Stimulated activated naive CD8-positive, alpha-beta T cell treated with anti-CD3 and anti-CD28 coated beads, Interleukin-15, amount 100 ng/mL, for 72 hours (primary cell): ENCODE measurements around the gene DNAJB13.

ENCODE experiments used
- ATAC-seq: fragments of 150-1000 bp; cut with Tn5 transposase; 2 replicates; pipeline ENCODE4 v1.10.0; 2021; ENCODE audit warnings: mild to moderate bottlenecking, moderate library complexity
- DNase-seq, 2 donors: peaks; one replicate each; pipeline ENCODE4 v3.0.0; 2021 to 2022
- H3K27ac Mint-ChIP-seq, 2 donors: one replicate each; pipeline ENCODE4 v1.8.0; 2022; ENCODE audit warnings: mild to moderate bottlenecking in 2 of 2, mixed read lengths in 2 of 2, moderate library complexity in 2 of 2
- H3K27me3 Mint-ChIP-seq: one replicate; pipeline ENCODE4 v1.8.0; 2022; ENCODE audit warnings: mixed read lengths
- H3K4me1 Mint-ChIP-seq: one replicate; pipeline ENCODE4 v1.8.0; 2022; ENCODE audit warnings: mild to moderate bottlenecking, mixed read lengths
- H3K4me3 Mint-ChIP-seq, 2 donors: one replicate each; pipeline ENCODE4 v1.8.0; 2022; ENCODE audit warnings: mild to moderate bottlenecking in 2 of 2, mixed read lengths in 2 of 2, moderate library complexity in 1 of 2
- H3K9me3 Mint-ChIP-seq, 2 donors: one replicate each; pipeline ENCODE4 v1.8.0; 2022; ENCODE audit warnings: mixed read lengths in 2 of 2

DNAJB13 gene

GRCh38 chr11:73999581-74000306, 48.9 kb downstream of the DNAJB13 start:
- no peaks in the 10 kb centered on the region for H3K9me3 Mint-ChIP-seq
- H3K4me1 Mint-ChIP-seq, result peaks cover 92% of the 10 kb centered on the region
- H3K27me3 Mint-ChIP-seq, result no peaks in the 10 kb centered on the region
- no peak for ATAC-seq
- no peak for DNase-seq
- peak overlapping the region; percentile 5 to 62 for H3K27ac Mint-ChIP-seq
- H3K4me3 Mint-ChIP-seq, result peak overlapping the region in 1 of 2 donors; percentile 5

GRCh38 chr11:74000307-74001133, 49.7 kb downstream of the DNAJB13 start:
- DNase-seq (no peak), ATAC-seq (no peak)
- Mint-ChIP-seq H3K27ac (no peak overlapping the region), H3K4me1 (peaks cover 92% of the 10 kb centered on the region), H3K4me3 (no peak overlapping the region), H3K9me3 (no peaks in the 10 kb centered on the region), H3K27me3 (no peaks in the 10 kb centered on the region)

GRCh38 chr11:74001822-74002286, 51.0 kb downstream of the DNAJB13 start:
- Mint-ChIP-seq H3K4me1 (peaks cover 92% of the 10 kb centered on the region), H3K4me3 (no peak overlapping the region), H3K9me3 (no peaks in the 10 kb centered on the region), H3K27ac (no peak overlapping the region), H3K27me3 (no peaks in the 10 kb centered on the region)
- ATAC-seq (no peak), DNase-seq (no peak)

DNA sequence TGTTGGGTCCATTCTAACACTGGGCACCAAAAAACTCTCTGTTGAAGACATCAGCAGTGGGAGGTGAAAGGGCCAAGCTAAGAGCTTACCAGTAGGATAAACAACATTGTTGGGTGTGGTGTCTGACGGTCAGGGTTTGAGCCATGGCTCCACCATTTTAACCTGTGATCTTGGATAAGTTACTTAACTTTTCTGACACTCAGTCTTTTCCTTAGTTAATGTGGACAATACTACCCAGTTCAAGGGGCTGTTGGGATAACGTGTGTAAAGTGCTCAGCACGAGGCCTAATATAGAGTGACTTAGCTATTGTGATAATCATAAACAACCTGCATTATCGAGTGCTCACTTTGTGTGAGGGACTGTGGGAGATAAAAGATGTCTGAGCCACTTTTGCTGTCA, 52.0 kb downstream of the DNAJB13 start:
- Mint-ChIP-seq H3K4me1 (peaks cover 92% of the 10 kb centered on the region), H3K9me3 (no peaks in the 10 kb centered on the region), H3K27ac (no peak overlapping the region), H3K27me3 (no peaks in the 10 kb centered on the region), H3K4me3 (no peak overlapping the region)
- DNase-seq, result no peak
- ATAC-seq, result no peak

GRCh38 chr11:74004046-74004695, 53.3 kb downstream of the DNAJB13 start:
- peaks cover 94% of the 10 kb centered on the region for H3K4me1 Mint-ChIP-seq
- DNase-seq (no peak), ATAC-seq (no peak)
- no peaks in the 10 kb centered on the region for H3K9me3 Mint-ChIP-seq
- no peaks in the 10 kb centered on the region for H3K27me3 Mint-ChIP-seq
- H3K27ac Mint-ChIP-seq, result no peak overlapping the region
- no peak overlapping the region for H3K4me3 Mint-ChIP-seq

- DNase-seq (peak; percentile 73 to 86), ATAC-seq (peak; percentile 100)
- peaks cover 94% of the 10 kb centered on the region for H3K4me1 Mint-ChIP-seq
- peak overlapping the region; percentile 82 to 95 for H3K4me3 Mint-ChIP-seq
- no peaks in the 10 kb centered on the region for H3K9me3 Mint-ChIP-seq
- no peaks in the 10 kb centered on the region for H3K27me3 Mint-ChIP-seq
- H3K27ac Mint-ChIP-seq, result peak overlapping the region; percentile 91 to 97
Observed at GRCh38 chr11:74004759-74005615, 54.2 kb downstream of the DNAJB13 start.

DNA sequence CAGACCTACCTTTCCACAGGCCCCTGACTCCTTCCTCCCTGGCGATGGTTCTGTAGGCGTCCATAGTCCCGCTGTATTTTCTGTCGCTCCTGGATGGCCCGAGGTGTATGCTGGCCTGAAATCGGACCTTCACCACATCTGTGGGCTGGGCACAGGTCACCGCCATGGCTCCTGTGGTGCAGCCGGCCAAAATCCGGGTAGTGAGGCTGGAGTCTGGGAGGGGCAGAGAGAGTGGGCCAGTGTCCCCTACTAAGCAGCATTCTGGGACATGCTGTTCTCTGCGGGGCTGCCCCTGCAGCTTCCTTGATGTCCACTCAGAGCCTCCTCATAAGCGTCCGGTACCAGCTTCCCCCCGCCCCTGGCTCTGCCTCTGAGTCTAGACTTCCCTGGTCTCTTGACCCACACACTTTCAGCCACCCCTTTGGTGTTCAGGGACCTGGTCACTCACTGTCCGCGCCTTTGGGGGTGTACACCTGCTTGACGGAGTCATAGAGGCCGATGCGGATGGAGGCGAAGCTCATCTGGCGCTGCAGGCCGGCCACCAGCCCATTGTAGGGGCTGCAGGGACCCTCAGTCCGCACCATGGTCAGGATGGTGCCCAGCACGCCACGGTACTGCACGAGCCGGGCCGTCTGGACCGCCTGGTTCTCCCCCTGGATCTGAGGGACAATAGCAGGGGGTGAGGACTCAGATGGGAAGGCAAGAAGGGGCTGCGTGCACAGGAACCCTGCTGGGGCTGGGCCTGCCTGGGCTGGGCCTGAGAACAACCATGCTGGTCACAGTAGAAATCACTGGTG, 55.1 kb downstream of the DNAJB13 start:
- DNase-seq (no peak), ATAC-seq (no peak)
- no peak overlapping the region for H3K4me3 Mint-ChIP-seq
- H3K9me3 Mint-ChIP-seq, result no peaks in the 10 kb centered on the region
- H3K27ac Mint-ChIP-seq, result peak overlapping the region; percentile 90 to 97
- peaks cover 94% of the 10 kb centered on the region for H3K4me1 Mint-ChIP-seq
- no peaks in the 10 kb centered on the region for H3K27me3 Mint-ChIP-seq

DNA sequence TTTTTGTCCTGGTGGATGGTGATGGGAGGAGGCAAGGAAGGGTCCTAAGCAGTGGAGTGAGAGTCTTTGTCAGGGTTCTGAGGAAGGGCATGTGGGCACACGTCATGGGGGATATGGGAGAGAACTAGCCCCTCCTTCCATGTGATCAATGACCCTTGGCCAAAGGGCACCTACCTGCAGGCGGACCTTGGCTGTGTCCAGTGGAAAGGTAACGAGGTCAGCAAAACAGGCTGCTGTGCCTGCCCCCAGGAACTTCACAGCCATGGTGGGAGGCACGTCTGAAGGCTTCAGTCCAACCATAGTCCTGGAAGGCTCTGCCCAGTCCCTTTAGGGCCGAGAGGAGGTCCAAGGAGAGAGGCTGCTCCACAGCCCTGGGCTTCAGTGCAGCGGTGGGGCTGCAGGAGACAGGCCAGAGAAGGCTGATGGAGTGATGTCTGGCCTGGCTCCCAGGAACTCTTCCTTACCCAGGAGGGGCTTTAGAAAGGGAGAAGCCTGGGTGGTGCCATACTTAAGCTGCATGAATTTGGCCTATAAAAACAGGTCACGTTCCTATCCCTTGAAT, 56.0 kb downstream of the DNAJB13 start:
- Mint-ChIP-seq H3K9me3 (no peaks in the 10 kb centered on the region), H3K4me1 (peaks cover 96% of the 10 kb centered on the region), H3K27ac (peak overlapping the region in 1 of 2 donors; percentile 88), H3K27me3 (no peaks in the 10 kb centered on the region), H3K4me3 (no peak overlapping the region)
- DNase-seq, result no peak
- ATAC-seq, result no peak

DNA sequence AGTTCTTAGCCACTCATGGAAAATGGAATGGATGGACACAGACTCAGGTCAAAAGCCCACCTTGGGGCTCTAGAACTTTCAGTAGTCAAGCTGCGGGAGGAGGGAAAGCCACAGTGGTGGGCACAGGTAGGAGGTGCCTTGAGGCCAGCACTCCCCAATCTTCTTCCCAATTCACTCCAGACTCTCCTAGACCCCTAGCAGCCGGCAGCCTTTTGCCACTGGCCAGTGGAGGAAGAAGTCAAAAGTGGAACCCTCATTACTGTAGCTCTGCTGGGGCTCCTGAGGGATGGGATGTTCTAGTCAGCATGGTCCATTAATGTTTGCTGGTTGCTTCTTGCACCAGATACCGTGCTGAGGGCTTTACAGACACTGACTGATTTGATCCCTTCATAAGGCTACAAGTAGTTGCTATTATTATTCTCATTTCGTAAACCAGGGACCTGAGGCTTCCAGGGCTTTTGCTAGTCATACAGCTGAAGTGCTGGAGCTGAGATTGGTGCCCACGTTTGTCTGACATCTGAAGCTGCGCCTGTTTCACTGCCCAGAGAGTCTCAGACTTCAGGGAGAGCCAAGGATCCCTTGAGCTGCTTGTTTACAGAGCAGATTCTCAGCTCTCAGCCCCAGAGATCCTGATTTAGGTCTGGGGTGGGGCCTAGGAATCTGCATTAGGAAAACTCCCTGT, 57.0 kb downstream of the DNAJB13 start:
- Mint-ChIP-seq H3K27ac (no peak overlapping the region), H3K4me3 (no peak overlapping the region), H3K9me3 (no peaks in the 10 kb centered on the region), H3K4me1 (peaks cover 100% of the 10 kb centered on the region), H3K27me3 (no peaks in the 10 kb centered on the region)
- DNase-seq (no peak), ATAC-seq (no peak)

GRCh38 chr11:74008373-74009229, 57.8 kb downstream of the DNAJB13 start, which contains the start of gene UCP3:
TSS of gene UCP3 (minus strand) at chr11:74009085. CDS start at chr11:74007042, 2,043 bp downstream.
- DNase-seq, result no peak
- peak within 1 kb of the TSS; percentile 80 to 83 for H3K27ac Mint-ChIP-seq
- H3K4me3 Mint-ChIP-seq, result peak within 1 kb of the TSS in 1 of 2 donors; percentile 61
- ATAC-seq, result no peak
- no peaks in the 10 kb centered on the region for H3K9me3 Mint-ChIP-seq
- H3K4me1 Mint-ChIP-seq, result peaks cover 97% of the 10 kb centered on the region
- H3K27me3 Mint-ChIP-seq, result no peaks in the 10 kb centered on the region

- ATAC-seq, result no peak
- no peak overlapping the region for H3K27ac Mint-ChIP-seq
- H3K4me3 Mint-ChIP-seq, result peak overlapping the region in 1 of 2 donors; percentile 26
- H3K4me1 Mint-ChIP-seq, result peaks cover 96% of the 10 kb centered on the region
- no peaks in the 10 kb centered on the region for H3K9me3 Mint-ChIP-seq
- no peaks in the 10 kb centered on the region for H3K27me3 Mint-ChIP-seq
- DNase-seq, result no peak
Observed at GRCh38 chr11:74009230-74009547, 58.4 kb downstream of the DNAJB13 start.

DNA sequence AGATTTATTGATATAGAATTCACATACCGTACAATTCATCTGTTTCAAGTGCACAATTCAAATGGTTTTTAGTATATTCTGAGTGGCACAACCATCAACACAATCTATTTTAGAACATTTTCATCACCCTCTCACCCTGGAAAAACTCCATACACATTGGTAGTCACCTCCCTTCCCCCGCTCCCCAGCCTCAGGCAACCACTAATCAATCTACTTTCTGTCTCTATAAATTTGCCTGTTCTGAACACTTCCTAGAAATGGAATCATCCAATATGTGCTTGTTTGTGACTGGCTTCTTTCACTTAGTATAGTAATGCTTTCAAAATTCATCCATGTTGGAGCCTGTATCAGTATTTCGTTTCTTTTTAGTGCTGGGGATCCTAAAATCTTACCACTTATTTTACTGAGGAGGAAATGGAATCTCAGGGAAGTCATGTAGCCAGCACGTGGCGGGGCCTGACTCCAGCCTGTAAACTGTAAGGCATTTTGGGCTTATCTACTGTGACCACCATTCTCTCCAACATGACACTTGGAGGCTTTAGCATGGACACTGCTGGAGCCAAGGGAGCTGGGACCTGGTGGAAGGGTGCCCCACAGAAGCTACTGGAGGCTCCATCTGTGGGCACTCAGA, 59.0 kb downstream of the DNAJB13 start:
- peaks cover 96% of the 10 kb centered on the region for H3K4me1 Mint-ChIP-seq
- no peak for ATAC-seq
- H3K9me3 Mint-ChIP-seq, result no peaks in the 10 kb centered on the region
- no peak for DNase-seq
- peak overlapping the region in 1 of 2 donors; percentile 2 for H3K4me3 Mint-ChIP-seq
- H3K27ac Mint-ChIP-seq, result peak overlapping the region; percentile 97 to 98
- no peaks in the 10 kb centered on the region for H3K27me3 Mint-ChIP-seq
